Esophagus muscularis mucosa (tissue), 3 donors: ENCODE data around the gene BCR.

Source experiments
- POLR2A ChIP-seq: fragments of 450-650 bp; IDR thresholded peaks from one replicate; pipeline ENCODE4 v1.6.1; 2017; ENCODE audit warnings: antibody characterized with exemption, moderate library complexity, mild to moderate bottlenecking, low read depth
- POLR2AphosphoS5 ChIP-seq, 2 donors: sonication (generic); formaldehyde crosslinking; IDR thresholded peaks; one replicate each; pipeline ENCODE4 v1.6.1; 2017; ENCODE audit warnings: antibody characterized with exemption in 2 of 2
- TF ChIP-seq, protein P1 (sequence below), 3 experiments: fragments of 200-600 bp in 2 of 3; fragments of 450-650 bp in 1 of 3; sonication (generic) in 2 of 3; IDR thresholded peaks; one replicate each; pipeline ENCODE4 v1.5.1; 2017 to 2019; ENCODE audit warnings: antibody characterized with exemption in 3 of 3, mild to moderate bottlenecking in 2 of 3, moderate library complexity in 1 of 3

DNA sequence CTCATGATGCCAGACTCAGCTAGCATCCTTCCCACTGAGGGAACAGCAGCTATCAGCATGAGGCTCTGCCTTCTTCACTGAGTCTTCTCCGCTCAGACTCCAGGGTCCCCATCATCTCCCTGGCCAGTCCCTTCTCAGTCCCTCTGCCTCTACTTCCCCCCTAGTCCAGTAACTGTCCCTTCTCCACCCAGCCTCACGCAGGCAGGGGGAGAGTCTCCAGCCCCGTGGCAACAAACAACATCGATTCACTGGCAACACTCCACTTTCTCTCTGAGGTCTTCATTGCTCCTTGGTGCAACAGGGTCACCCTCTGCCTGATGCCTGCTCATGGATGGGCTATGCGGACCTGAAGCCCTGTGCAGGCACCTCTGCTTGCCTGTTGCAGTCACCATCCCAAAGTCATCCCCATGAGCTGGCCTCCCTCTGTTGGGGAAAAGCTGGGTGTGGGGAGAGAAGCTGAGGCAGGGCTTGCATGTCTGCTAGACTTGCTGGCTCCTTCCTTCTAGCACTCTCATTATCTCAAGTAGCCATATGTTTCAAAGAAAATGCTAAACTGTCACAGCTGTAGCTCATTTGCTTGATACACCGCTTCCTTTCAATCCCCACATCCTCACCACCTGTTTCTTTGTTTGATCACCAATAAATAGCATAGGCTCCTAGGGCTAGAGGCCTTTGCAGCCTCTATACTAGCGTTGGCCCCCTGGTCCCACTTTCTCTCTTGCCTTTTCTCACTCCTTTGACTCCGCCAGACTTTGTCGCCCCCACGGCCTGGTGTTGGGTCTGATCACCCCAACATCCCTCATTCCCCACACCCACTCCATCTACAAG lies 4.3 kb upstream of the BCR start:
- TF ChIP-seq, protein P1, sequence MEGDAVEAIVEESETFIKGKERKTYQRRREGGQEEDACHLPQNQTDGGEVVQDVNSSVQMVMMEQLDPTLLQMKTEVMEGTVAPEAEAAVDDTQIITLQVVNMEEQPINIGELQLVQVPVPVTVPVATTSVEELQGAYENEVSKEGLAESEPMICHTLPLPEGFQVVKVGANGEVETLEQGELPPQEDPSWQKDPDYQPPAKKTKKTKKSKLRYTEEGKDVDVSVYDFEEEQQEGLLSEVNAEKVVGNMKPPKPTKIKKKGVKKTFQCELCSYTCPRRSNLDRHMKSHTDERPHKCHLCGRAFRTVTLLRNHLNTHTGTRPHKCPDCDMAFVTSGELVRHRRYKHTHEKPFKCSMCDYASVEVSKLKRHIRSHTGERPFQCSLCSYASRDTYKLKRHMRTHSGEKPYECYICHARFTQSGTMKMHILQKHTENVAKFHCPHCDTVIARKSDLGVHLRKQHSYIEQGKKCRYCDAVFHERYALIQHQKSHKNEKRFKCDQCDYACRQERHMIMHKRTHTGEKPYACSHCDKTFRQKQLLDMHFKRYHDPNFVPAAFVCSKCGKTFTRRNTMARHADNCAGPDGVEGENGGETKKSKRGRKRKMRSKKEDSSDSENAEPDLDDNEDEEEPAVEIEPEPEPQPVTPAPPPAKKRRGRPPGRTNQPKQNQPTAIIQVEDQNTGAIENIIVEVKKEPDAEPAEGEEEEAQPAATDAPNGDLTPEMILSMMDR (IDR thresholded peaks at IDR 0.05), result no peak
- no peak for TF ChIP-seq POLR2A
- no peak for TF ChIP-seq POLR2AphosphoS5 (IDR thresholded peaks at IDR 0.05)
